Stimulated activated CD8-positive, alpha-beta memory T cell treated with anti-CD3 and anti-CD28 coated beads, Interleukin-7, amount 100 ng/mL, for 4 hours (primary cell): ENCODE measurements around the gene IRAK2.

ENCODE experiments used
- DNase-seq, 2 donors: peaks; one replicate each; pipeline ENCODE4 v3.0.0-alpha.2; 2020; ENCODE audit warnings: low read depth in 2 of 2

Gene IRAK2

DNA sequence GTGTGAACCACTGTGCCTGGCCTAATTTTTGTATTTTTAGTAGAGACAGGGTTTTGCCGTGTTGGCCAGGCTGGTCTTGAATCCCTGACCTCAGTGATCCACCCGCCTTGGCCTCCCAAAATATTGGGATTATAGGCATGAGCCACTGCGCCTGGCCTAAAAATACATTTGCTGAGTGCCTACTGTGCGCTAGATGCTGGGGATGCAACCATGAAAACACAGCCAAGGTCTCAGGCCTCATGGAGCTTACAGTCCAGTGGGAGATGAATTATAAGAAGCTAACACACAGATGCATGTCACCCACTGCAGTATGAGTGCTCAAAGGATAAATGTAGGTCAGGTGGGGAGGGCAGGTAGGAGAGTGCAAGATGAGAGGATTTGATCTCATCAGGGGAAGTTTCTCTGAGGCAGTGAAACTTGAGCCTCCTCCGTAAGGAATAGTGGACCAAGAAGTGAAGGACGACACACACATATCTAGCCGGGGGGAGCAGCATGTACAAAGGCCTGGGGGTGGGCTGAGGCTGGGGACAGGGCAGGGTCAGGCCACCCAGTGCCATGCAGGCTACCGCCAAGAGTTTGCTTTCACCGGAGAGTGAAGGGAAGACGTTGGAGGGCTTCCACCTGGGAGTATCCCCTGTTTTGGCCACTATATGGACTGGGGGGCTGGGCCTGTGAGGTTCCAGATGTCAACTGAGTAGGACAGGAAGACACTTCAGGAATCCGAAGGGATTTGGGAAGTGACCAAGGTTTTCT, 24.3 kb downstream of the IRAK2 start:
- DNase-seq, result no peak

DNA sequence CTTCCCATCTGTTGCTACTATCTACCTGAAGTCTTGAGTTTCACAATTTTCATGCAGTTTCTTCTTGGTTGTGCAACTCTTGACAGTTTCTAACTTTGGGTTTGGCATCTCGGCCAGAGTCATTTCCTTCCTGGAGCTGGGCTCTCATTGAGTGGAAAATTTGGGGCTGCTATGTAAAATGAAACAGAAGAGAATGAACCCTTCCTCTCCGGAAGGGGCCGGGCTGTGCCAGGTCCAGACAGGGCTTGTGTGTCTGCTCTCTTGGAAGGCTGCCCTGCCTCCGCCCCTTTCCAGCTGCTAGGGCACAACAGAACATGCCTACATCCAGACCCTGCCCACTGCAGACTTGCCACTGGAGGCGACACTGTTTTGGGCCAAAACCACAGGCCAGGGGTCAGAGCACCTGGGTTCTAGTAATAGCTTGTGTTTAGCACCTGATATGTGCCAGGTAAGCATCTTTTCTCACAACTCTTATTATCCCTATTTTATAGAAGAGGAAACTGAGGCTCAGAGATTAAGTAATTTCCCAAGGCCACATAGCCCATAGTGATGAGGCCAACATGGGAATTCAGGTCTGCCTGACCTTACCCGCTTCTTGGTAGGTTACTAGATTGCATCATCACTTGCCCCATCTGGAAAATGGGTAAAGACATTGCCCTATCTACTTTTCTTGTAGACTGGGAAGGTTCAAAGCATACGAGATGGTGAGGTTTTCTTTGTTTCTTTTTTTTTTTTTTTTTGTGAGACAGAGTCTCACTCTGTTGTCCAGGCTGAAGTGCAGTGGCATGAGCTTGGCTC, 25.0 kb downstream of the IRAK2 start:
- DNase-seq, result no peak

DNA sequence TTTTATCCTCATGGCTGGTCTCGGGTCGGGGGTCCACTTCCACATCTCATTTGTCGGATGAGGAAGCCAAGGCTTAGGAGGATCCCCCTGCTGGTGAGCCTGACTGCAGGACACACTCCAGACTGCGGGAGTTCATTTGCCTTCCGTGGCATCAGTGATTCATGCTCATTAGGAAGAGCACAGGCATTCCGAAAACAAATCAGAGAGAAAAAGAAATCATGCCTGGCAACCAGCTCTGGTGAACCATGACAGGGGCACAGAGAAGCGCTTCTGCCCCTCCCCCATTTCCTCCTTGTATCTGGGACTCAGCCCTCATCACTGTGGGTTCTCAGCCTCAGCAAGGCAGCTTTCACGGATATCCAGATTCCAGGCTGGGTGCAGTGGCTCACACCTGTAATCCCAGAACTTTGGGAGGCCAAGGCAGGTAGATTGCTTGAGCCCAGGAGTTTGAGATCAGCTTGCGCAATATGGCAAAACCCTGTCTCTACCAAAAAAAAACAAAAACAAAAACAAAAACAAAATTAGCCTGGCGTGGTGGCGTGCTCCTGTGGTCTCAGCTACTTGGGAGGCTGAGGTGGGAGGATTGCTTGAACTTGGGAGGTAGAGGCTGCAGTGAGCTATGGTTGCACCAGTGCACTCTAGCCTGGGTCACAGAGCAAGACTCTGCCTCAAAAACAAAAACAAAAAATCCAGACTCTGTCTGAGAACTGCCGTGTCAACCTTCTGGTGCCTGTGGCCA, 28.4 kb downstream of the IRAK2 start:
- DNase-seq, result peak in 1 of 2 donors; percentile 27

DNA sequence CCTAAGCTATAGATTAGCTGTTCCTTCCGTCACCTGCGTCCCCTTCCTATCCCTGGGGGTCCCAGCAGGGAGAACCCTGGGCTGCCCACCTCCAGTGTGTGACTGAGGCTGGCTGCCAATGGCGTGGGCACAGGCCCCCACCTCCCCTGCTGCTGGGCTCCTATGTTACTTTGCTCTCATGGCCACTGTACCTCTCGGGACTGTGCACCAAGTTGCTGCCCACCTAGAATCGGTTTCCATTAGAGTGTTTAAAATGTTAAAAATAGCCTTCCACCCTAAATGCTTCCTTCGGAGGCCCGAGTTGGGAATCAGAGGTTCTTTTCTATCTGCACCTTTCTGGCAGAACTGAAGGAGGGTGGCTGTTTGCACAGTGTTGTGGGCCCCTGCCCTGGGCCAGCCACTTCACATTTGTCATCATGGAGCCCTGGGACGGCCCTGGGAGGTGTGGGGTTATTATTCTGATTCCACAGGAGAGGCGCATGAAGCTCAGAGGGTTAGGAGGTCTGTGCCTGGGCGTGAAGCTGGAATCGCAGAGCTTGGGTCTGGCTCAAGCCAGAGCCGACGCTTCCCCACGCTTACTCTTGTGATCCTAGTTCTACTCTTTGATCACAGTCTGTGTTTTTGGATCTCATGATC, 29.1 kb downstream of the IRAK2 start:
- DNase-seq, result no peak

DNA sequence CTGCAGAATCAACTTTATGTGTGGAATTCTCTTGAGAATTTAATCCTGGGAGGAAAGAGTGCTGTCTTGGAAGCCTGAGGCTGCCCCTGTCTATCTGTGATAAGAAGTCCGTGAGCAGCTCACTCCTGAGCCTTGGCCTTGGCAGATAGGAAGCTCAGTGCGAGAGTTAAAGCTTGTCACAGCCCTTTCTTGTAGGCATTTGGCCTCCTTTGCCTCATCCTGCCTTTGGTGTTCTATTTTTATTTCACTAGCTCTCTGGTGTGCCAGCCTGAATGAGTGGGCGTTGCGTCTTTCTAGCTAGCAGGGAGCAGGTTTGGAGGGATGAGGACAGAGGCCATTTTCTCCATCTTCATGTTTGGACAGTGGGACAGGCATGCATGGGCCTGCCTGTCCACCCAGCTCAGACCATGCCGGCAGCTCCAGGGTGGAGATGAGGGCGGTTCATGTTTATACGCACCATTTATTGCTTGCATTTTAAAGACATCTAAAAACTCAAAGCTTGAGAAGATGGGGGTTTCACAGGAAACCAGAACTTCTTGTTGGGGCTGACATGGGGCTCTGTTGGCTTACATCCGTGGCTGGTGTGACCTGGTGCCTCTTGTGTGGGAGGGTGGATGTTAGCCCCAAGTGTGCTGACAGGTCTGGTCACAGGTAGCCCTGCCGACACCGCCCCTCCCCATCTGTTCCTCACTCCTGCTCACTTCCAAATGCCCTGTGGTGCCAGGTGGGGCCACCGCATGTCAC, 29.8 kb downstream of the IRAK2 start:
- peak; percentile 27 to 42 for DNase-seq

DNA sequence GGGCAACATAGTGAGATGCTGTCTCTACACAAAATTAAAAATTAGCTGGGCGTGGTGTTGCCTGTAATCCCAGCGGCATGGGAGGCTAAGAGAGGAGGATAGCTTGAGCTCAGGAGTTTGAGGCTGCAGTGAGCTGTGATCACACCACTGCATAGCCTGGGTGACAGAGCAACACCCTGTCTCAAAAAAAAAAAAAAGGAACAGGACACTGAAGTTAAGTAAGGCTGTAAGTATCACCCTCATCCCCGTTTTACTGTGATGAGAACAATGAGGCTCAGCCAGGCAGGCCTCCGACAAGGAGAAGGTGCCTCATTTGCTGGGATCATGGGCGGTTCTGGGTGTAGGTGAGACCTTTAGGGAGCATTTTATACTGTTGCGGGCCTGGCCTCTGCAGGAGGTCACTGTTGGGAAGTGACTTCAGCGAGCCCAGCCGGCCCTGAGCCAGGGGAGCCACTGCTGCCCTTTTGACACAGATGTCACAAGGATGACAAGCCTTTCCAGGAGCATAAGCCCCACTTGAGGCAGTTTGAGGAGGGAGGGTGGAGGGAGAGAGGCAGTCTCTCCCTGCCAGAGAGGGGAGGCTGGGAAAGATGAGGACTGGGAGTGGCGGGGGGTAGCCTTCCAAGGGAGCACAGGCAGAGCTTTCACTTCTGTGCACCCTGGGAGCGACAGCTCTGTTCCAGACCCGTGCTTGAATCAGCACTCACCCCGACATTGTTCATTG, 30.8 kb downstream of the IRAK2 start:
- DNase-seq, result no peak

DNA sequence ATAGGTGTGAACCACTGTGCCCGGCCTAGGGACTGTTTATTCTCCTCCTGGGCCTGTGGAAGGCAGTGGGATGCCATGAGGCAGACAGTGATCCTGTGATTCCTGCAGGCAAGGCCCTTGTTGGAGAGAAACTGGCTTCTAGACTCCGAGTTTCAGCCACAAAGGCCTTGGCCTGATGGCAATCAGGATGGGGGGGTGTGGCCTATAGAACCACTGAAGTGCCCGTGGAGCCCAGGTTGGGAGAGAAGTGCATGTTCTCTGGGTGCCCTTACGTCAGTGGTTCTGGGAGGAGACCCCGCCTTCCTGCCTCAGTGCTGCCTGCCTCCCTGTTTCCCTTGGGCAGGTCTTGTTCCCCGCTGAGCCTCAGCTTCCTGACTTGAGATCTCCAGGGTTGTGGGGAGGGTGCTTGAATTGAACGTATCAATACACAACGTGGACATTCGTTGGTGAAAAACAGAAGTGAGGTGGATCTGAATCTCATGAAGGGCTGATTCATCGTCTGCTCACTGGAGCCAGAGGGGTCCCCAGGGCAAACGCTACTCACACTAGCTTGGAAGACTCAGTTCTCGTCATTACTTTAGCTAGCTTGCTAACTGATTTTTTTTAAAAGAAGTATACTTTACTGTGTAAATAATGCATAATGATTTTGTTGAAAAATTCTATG, 31.8 kb downstream of the IRAK2 start:
- DNase-seq, result no peak

DNA sequence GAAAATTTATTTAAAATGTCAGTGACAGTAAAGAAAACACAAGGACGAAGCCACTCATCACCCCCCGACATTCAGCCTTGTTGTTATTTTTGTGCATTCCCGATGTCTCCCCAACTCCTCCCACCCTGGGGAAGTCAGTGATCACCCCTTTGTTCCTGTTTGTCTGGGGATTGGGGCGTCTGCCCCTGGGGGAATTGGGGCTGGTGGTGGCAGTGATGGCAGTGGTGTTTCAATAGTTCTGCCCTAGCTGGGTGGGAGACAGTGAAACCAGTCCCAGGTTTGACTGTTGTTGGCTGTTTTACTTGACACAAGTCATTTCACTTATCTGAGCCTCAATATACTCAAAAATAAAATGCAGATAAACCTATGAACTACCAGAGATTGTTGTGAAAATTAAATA, 33.5 kb downstream of the IRAK2 start:
- DNase-seq, result no peak

DNA sequence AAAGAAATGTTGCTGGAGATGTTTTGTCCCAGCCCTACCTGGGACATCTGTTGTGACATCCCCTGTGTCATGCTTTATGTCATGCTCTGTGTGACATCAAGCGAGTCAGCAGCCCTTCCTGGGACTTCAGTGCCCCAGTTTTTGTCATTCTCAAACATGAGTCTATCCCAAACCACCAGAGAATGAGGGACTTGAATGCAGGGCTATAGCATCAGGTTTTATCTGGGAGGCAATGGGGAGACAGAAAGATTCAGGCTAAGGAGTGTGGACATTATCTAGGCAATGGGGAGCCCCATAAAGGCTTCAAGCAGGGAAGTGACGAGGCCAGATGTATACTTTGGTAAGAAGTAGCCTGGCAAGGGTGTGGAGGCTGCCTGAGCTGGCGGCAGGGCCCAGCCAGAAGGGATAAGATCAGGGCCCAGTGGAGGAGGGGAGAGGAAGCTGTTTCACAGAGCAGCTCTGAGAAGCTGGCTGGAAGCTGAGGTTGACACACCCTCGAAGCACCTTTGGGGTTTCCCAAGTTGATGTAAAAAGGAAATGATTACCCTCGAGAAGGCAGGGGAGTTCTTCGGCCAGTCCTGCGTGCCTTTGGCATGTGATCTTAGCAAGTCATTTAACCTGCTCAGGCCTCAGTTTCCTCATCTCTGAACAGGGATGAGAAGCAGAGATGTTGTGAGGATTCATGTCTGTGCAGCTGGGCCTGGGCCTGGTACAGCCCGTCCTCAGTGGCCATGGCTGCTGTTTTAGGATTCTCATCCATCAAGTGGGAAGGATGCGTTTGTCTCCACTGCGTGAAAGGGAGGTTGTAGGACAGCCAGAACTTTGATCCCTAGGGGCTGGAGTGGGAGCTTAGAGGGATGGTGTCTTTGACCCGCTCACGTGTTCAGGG, 34.3 kb downstream of the IRAK2 start:
- peak; percentile 59 to 65 for DNase-seq

DNA sequence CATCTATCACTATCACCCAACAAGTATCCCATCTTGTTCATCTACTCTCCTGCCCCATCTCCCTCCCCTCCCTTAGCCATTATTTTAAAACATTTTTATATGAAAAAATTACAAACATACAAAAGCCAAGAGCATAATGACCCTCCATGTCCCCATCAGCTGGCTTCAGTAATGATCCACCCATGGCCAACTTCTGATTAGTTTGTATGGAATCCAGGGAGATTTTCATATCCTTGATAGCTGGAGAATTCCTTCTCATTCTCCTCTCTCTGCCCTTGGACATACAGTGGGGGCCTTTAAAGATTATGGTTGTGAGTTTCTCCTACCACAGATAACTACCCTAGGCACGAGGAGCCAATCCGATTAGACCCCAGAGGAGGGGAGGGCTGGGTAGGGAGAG, 40.2 kb downstream of the IRAK2 start:
- DNase-seq, result no peak

DNA sequence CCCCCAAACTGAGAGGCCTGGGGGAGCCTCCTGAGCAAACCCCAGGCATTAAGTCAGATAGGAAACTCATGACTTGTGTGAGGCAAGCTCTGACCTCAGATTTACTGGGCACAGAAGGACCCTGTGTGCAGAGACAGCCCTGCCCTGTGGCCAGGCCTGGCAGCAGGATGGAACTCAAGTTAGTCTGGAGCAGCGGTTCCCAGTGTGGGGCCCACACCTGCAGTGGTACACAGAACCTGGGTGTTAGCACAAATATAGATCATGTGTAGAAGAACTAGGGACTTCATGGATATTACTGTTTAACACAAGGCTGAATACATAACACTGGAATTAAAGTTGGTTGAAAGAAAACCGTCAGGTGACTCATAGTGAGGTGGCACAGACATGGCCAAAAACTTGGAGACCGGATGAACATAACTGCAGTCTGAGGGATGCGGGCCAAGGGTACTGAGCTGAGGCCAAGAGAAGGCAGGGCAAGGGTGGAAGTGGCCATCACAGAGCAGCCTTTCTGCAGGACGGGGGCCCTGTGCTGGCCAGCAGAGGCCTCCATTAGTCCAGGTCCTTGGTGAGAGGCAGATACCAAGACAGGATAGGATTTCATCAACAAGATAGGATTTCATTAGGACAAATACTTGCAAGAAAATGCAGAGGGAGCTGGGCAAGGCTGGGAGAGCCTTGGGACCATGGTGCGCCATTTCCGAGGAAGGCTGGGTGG, 40.9 kb downstream of the IRAK2 start:
- DNase-seq, result no peak

DNA sequence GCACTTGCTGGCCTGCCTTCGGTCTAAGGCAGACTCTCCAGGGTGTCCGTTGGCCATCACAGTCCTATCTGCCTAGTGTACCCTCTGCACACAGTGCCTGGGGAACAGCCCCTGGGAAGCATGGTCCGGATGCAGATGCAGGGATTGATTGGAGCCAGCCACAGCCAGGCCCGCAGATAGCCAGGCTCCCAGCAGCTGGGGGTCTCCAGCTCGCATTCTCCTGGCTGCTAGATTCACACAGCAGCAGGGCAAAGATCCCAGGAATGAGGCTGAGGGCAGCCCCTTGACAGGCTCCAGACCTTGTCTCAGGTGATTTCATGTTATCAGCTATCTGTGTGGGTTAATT, 41.4 kb downstream of the IRAK2 start:
- no peak for DNase-seq

DNA sequence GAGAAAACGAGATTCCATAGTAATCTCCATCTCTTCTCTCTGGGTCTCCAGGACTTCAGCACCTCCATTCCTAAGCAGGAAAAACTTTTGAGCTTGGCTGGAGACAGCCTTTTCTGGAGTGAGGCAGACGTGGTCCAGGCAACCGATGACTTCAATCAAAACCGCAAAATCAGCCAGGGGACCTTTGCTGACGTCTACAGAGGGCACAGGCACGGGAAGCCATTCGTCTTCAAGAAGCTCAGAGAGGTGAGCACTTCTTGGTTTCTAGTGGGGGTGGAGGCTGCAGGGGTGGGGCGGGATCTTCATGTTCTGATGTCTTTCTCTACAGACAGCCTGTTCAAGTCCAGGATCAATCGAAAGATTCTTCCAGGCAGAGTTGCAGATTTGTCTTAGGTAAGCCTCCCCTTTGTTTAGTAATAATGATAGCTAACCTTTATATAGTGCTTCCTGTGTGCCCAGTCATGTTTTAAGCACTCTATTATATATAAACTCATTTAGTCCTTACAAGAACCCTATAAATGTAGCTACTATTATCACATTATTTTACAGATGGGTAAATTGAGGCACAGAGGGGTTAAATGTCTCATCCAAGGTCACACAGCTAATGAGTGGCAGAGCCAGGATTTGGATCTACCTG, 48.6 kb downstream of the IRAK2 start:
- no peak for DNase-seq

DNA sequence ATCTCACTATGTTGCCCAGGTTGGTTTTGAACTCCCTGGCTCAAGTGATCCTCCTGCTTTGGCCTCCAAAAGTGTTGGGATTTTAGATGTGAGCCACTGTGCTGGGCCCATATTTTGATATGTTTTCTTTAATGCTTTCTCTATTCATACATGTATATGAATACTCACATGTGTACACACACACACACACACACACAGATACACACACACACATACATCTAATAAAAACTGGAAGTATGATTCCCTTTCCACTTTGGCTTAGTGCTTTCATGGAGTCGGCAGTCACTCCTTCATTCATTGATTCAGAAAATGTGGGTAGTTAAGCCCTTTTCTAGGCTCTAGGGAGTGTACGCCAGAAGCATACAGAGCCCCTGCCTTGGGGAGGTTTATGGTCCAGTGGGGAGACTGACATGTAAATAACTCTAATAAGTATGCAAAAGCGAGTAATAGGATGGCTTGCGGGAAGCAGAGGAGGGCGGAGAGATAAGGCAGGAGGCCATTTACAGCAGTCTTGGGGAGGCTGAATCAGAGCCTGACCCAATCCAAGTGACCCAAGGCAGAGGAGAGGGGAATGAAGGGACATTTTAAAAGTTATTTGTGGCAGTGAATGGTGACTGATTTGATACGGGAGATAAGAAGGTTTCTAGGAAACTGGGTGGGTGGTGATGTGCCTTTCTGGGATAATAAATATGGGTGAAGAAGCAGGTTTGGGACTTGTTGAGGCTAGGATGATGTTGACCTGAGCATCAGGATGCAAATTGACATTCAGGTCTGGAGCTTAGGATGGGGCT, 51.1 kb downstream of the IRAK2 start:
- no peak for DNase-seq

DNA sequence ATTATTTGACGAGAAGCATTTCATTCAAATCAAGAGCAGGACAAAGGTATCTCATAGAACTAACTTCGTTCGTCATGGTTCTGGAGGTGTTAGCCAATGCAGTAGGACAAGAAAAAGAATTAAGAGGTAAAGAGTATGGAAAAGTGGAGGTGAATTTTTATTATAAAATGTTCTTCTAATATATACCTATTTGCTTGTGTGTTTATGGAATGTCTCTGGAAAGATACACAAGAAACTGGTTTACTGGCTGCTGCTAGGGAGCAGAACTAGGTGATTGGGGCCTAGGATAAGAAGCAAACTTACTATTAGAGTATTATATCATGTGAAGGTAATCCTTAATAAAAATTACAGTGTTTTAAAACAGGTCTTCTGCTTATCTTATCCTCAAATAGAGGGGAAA, 52.6 kb downstream of the IRAK2 start:
- no peak for DNase-seq

DNA sequence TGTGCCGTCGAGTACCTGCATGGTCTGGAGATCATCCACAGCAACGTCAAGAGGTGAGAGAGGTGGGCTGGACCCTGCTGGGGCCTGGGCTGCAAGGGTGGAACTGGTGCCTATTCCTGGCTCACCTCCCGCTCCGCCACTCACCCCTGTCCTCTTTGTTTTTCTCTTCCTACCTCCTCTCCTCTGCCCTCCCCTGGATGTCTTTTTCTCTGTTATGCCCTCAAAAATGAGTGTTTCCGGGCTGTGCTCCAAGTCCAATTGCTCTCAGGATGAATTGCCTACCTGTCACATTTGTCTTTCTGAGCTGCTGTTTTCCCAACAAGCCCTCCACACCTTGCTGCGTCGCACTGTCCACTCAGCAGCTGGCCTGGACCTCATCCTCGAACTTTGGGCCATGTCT, 55.0 kb downstream of the IRAK2 start:
- DNase-seq, result no peak
